HUES48 (cell line): Measurements from ENCODE around the gene HOXA7.

Source experiments
- H3K27ac ChIP-seq: one replicate; pipeline ENCODE4 v1.7.0; 2013; ENCODE audit warnings: low read depth, low read length, inconsistent platforms
- H3K27me3 ChIP-seq: 2 replicates; pipeline ENCODE4 v1.6.1; 2013; ENCODE audit warnings: mild to moderate bottlenecking, low read length; ENCODE audit not compliant: control insufficient read depth, insufficient read depth
- H3K36me3 ChIP-seq: 2 replicates; pipeline ENCODE4 v1.6.1; 2013; ENCODE audit warnings: low read length; ENCODE audit not compliant: control insufficient read depth, insufficient read depth
- H3K4me1 ChIP-seq: 2 replicates; pipeline ENCODE4 v1.6.1; 2013; ENCODE audit warnings: mild to moderate bottlenecking, low read length; ENCODE audit not compliant: control insufficient read depth, insufficient read depth
- H3K4me3 ChIP-seq: 2 replicates; pipeline ENCODE4 v1.5.1; 2013; ENCODE audit warnings: mild to moderate bottlenecking, low read depth, low read length
- H3K9ac ChIP-seq: 2 replicates; pipeline ENCODE4 v1.6.1; 2013; ENCODE audit warnings: mild to moderate bottlenecking, low read depth, low read length, moderate library complexity
- H3K9me3 ChIP-seq: 2 replicates; pipeline ENCODE4 v1.6.1; 2013; ENCODE audit warnings: low read length; ENCODE audit not compliant: control insufficient read depth, insufficient read depth

The HOXA7 gene

DNA sequence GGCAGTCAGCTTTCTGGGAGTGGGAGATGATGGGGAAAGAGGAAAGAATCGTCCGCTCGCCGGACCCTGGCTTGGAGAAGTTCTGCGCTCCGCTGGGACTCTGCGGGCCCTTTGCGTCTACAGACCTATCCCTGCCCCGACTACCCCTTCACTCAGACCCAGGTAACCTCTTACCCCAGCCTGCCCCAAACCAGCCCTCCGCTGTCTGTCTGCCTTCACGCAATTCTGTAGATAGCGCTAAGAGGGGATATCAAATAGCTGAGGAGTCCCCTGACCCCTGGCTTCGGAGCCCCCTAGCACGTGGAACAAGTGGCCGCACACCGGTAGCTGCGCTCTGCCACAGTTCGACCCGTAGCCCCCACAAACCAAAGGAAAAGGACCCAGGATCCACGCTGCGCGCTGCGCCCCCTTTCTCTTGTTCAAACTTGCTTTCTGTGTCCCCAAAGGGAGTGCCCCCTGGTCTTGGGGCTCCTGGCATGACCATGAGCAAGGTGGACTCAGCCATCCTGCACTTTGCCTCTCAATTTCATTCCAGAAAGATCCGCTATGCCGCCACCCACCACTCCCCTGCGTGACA, 32.9 kb downstream of the HOXA7 start:
- no peak overlapping the region for H3K27ac ChIP-seq
- no peak overlapping the region for H3K4me3 ChIP-seq

DNA sequence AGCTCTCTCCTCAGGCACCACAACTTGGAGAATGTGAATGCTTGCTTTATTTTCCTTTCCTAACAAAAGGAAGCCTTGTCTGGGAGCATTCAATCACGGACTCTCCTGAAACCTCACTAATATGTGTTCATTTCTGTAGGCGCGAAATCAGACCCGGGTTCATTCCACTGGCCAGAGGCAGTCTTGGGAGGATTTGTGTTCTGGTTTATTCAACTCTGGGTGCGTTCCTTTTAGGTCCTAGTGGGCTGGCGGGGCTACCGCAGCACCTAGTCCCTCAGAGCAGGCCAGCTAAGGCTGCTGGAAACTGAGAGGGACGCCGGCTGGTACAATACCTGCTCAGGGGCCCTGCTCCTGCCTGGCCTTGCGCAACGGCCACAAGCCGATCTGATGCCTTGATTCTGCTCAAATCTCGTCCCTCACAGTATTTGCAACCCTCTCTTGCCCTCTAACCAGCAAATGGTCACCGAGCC, 33.4 kb downstream of the HOXA7 start:
- H3K4me3 ChIP-seq, result no peak overlapping the region
- no peaks in the 10 kb centered on the region for H3K9me3 ChIP-seq
- peaks cover 100% of the 10 kb centered on the region for H3K27me3 ChIP-seq
- H3K9ac ChIP-seq, result no peak overlapping the region
- H3K36me3 ChIP-seq, result no peaks in the 10 kb centered on the region
- H3K27ac ChIP-seq, result no peak overlapping the region
- no peaks in the 10 kb centered on the region for H3K4me1 ChIP-seq

More for the DNA sequence above, 32.9 kb downstream of the HOXA7 start:
- Histone ChIP-seq H3K36me3 (no peaks in the 10 kb centered on the region), H3K27me3 (peaks cover 100% of the 10 kb centered on the region), H3K9ac (no peak overlapping the region), H3K4me1 (no peaks in the 10 kb centered on the region), H3K9me3 (no peaks in the 10 kb centered on the region)

DNA sequence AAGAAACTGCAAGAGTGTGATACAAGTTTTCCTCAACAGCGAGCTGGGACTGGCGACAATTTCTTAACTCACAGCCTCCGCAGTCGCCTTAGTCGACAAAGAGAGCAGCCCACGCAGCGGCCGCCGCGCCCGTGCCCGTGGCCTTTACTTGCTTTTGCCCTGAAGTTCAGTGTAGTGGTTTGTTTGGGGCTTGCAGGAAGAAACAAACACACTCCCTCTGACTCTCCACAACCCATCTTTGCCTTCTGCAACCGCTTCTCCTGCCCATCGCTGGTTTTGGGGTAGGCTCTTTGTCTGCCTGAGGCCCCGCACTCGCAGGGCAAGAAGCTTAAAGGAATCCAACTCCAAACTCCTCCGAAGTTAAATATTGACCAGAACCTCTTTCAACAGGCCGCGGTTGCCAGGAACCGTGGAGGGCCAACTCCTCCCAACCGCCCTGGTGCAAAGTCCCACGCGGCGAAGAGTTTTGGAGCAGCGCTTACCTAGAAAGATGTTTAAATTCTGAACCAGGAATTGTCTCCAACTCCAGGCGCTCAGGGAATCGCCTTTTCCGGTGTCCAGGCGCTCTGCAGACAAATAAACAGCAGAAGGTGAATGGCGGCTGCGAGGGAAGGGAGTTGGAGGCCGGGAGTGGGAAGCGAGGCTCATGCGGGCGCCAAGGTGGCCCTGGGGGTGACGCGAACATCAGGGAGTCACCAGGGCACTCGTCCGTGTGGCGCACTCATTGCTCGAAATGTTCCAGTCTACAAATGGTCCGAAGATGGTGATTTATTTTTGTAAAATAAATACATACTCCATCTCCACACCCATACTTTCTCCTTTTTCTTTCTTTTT, 34.2 kb downstream of the HOXA7 start:
- Histone ChIP-seq H3K9me3 (no peaks in the 10 kb centered on the region), H3K36me3 (no peaks in the 10 kb centered on the region), H3K27ac (no peak overlapping the region), H3K4me3 (no peak overlapping the region), H3K4me1 (no peaks in the 10 kb centered on the region), H3K27me3 (peaks cover 100% of the 10 kb centered on the region), H3K9ac (no peak overlapping the region)

DNA sequence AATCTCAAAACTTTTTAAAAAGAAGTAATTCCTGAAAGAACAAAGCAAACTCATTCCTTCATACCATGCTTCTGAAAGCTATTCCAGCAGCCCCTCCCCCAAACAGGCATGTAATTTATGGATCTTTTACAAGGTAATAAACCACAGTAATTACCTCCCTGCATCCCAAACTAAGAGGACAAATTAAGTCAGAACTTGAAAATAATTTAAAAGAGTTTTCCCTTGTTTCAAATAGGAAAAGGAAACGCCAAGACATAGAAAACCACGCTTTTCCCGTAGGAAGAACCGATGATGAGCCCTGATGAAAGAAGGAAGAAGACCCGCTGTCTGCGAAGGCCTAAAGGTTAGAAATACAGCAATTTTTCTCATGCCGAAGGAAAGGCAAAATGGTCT, 34.8 kb downstream of the HOXA7 start:
- H3K4me3 ChIP-seq, result no peak overlapping the region
- no peaks in the 10 kb centered on the region for H3K9me3 ChIP-seq
- H3K4me1 ChIP-seq, result no peaks in the 10 kb centered on the region
- H3K27me3 ChIP-seq, result peaks cover 100% of the 10 kb centered on the region
- no peak overlapping the region for H3K9ac ChIP-seq
- no peaks in the 10 kb centered on the region for H3K36me3 ChIP-seq
- no peak overlapping the region for H3K27ac ChIP-seq

DNA sequence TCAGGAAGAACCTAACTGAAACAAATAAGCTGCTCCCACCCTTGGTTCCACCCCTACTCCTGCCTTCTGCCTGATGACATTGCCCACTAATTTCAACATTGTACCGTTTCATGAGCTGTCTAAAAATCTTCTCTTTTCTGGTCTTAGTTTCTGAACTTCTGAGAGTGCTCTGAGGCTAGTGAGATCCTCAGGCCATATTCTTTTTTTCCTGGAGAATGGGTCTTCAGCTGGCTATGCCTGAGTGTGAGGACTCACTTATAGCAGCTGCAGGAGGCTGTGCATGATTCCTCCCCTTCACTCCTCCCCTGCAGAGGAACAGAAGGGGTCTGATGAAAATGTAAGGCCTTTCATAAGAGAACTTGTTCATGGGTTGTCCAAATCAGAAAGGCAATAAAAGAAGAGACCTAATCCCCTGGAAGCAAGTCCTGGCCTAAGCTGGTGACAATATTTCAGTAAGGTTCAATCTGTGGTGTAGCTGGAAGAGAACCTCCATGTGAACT, 37.0 kb downstream of the HOXA7 start:
- Histone ChIP-seq H3K27ac (no peak overlapping the region), H3K36me3 (no peaks in the 10 kb centered on the region), H3K4me1 (peaks cover 4% of the 10 kb centered on the region; the same call in 1 of the 2 replicates), H3K4me3 (no peak overlapping the region), H3K9me3 (no peaks in the 10 kb centered on the region), H3K9ac (no peak overlapping the region), H3K27me3 (peaks cover 100% of the 10 kb centered on the region)

DNA sequence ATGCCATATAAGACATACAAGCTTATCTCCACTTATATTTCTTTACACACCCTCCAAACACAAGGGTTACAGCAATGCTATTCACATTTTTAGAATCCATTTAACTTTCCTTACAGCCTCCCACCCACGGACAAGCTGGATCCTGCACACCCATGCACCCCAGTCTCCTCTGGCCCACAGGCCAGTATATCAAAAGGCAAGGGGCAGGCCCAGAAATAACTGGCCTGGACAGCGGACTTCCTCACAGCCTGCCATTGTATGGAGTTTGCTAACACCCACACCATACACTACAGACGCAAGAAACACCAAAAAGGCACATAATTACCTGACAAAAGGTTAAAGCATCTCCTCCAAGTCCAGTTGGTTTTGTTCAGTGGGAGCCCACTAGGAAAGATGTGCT, 37.9 kb downstream of the HOXA7 start:
- Histone ChIP-seq H3K27me3 (peaks cover 99% of the 10 kb centered on the region), H3K27ac (no peak overlapping the region), H3K4me1 (peaks cover 4% of the 10 kb centered on the region; the same call in 1 of the 2 replicates)

DNA sequence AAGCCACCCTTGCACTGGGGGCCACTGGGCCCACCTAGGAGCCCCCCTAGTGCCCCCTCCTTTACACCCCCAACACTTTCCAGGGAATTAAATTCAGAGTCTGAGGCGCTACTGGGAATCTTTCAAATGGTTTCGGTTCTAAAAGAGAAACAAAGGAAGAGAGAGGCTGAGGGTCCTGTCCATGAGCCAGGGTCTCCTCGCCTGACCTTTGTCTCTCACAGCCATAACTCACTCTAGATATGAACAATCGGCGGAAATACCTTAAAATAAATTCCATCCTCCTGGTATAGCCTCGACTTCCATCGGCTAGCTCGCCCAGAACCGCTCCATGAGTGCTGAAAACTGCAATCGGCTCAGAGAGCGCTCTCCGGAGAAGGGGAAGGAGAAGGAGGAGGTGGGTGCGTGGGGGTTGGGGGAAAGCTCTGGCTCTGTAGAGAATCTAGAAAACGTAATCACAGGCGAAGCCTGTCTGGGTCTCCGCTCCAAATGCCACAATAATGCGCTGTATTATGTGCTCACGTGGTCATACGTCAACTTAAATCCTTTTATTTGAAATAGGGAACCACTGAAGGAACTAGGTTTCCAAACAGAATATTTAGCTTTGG, 38.5 kb downstream of the HOXA7 start:
- peaks cover 4% of the 10 kb centered on the region; the same call in 1 of the 2 replicates for H3K4me1 ChIP-seq
- no peaks in the 10 kb centered on the region for H3K36me3 ChIP-seq
- no peak overlapping the region for H3K4me3 ChIP-seq
- no peak overlapping the region for H3K9ac ChIP-seq
- no peak overlapping the region for H3K27ac ChIP-seq
- no peaks in the 10 kb centered on the region for H3K9me3 ChIP-seq
- peaks cover 99% of the 10 kb centered on the region for H3K27me3 ChIP-seq

More for the DNA sequence above, 37.9 kb downstream of the HOXA7 start:
- Histone ChIP-seq H3K4me3 (no peak overlapping the region), H3K9me3 (no peaks in the 10 kb centered on the region), H3K9ac (no peak overlapping the region), H3K36me3 (no peaks in the 10 kb centered on the region)

DNA sequence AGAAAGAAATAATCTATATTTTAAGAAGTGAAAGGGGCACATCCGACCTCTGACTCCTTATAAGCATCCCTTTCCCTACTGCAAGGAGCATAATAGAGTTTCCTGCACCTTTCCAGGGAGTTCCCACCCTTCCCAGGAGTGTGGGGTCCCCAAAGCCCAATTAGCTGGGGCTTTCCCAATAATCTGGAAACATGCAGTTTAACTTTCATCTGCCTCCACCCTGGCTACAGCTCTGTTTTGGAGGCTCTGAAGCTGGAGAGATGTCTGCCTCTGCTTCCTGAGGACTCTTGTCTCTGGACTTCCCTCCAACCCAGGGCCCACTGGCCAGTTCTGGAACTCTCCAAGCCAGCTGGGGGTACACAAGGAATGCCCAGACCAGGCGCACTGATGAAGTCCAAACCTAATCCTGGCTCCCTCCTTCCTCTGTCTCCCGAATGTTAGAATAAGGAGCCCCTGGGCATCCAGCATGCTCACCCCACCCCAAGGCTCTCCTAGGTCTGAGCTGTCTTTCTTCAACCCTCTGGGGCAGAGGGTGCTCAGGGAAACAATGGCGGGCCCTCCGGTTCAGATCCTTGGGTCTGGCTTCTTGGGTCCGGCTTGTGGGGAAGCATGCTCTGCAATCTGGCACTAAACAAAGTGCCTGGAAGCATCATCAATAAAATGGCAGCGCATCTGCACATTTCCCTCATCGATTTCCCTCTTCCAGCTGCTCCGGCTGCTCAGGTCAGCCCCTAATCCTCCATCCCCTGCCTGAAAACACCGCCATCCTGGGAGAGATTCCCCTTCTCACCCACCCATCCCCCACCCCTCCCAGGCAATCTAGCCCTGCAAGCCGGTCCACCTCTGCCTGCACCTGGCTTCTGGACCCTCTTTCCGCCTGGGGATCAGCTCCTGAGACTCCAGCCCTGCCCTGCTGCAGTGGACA, 39.3 kb downstream of the HOXA7 start:
- Histone ChIP-seq H3K4me1 (peaks cover 4% of the 10 kb centered on the region; the same call in 1 of the 2 replicates), H3K9ac (no peak overlapping the region), H3K9me3 (no peaks in the 10 kb centered on the region), H3K27ac (no peak overlapping the region), H3K4me3 (no peak overlapping the region), H3K36me3 (no peaks in the 10 kb centered on the region), H3K27me3 (peaks cover 99% of the 10 kb centered on the region)

DNA sequence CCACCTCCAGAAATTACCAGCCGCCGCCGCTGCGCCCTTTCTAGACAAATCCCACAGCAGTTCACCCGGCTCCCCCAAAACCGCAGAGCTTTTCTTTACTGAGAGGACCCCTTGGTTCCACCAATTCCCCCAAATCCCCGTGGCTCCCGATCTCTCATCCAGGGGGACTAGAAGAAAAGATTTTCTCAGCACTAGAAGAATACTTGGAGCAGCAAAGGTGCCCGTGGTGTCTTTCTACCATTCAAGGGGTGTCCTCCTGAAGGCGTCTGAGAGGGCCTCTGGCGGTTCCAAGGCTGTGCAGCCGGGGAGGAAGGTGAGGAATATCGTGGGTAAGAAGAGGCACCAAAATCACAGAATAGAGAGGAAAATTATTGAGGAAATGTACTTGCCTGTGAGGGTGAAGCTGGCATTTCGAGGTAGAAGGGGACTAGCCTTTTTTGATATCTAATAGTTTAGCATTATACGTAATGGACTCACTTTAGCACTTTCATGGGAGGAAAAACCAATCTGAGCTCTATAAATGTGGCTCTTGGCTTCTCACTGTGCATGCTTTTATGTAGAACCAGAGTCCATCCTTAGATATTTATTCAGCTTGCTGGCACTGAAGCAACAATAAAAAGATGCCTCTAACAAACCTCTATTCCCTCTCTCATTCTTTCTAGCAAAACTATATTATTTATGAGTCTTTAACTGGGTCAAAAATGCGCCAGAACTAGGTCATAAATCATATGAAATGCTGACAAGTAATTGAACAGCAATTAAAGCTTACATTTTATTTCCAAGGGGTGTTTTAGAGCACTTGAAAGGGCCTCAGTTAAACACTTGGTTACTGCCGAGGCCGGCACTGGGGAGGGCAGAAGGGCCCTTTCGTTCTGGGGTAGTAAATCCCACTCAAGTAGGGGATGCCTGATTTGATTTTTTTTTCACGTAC, 40.2 kb downstream of the HOXA7 start:
- no peak overlapping the region for H3K4me3 ChIP-seq
- H3K36me3 ChIP-seq, result no peaks in the 10 kb centered on the region
- H3K9me3 ChIP-seq, result no peaks in the 10 kb centered on the region
- no peak overlapping the region for H3K9ac ChIP-seq
- H3K27me3 ChIP-seq, result peaks cover 99% of the 10 kb centered on the region
- peaks cover 4% of the 10 kb centered on the region; the same call in 1 of the 2 replicates for H3K4me1 ChIP-seq
- no peak overlapping the region for H3K27ac ChIP-seq
